ENCODE measurements around the gene PHAF1. TPM values are rescaled to one million over a fixed set of nuclear protein-coding genes. Genes with fewer than 3 reads are reported as not detected.

PHAF1 gene
- total RNA-seq, 1 experiment from 2014 or later = 19.2 TPM

DNA sequence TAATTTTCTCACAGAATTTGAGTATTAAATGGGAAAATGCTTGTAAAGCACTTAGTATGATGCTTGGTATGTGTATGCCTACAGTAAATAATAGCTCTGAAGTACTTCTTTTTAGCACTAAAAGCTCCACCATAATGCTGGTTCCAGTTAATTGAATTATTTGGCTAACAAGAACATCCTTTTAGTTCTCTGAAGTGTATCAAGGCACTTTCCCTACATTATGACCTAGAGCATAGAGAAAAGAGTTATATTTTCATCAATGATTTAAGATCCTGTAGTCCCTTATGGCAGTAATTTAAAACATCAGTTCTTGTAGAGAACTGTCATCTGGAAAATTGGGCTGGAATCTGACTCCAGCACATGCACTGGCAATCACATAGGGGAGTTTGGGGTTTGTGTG is 21.9 kb upstream of the PHAF1 start:
- Histone ChIP-seq H3K27me3 (ENCODE audit: insufficient read depth, low read length) (no peaks in the 10 kb centered on the region), H2AFZ (ENCODE audit: low read depth, low read length, poor library complexity, severe bottlenecking) (no peak overlapping the region), H3K79me2 (ENCODE audit: insufficient read depth, low read length) (peaks cover 54% of the 10 kb centered on the region), H4K20me1 (ENCODE audit: insufficient read depth) (peaks cover 4% of the 10 kb centered on the region; the same call in 1 of the 2 replicates), H3K9ac (ENCODE audit: low read length) (no peak overlapping the region), H3K4me2 (ENCODE audit: low read length) (no peak overlapping the region), H3K9me3 (ENCODE audit: control insufficient read depth in 1 of 2, insufficient read depth in 1 of 2, low read depth in 1 of 2, low read length in 2 of 2) (no peaks in the 10 kb centered on the region), H3K27ac (ENCODE audit: low read depth, low read length) (no peak overlapping the region), H3K4me1 (ENCODE audit: control insufficient read depth in 1 of 2, insufficient read depth in 2 of 2, low read length in 2 of 2) (no peaks in the 10 kb centered on the region), H3K4me3 (replicated peaks in 1 of 2; ENCODE audit: low read depth in 1 of 2, low read length in 2 of 2) (no peak overlapping the region), H3K36me3 (ENCODE audit: control insufficient read depth in 1 of 2, insufficient read depth in 2 of 2, low read length in 2 of 2) (peaks cover 4 to 5% of the 10 kb centered on the region in 2 experiments; a peak in 2 of 4 replicates), H3K9me2 (ENCODE audit: insufficient read depth) (no peaks in the 10 kb centered on the region)
- no peak for DNase-seq (ENCODE audit: low read depth, low spot score)
- CTCF ChIA-PET = interaction anchor here (1.3 to 1.5 kb wide), 2 partner anchors 12 to 16 kb away, joined by 3 to 4 read pairs; no protein-coding TSS in a partner anchor
- RAD21 ChIA-PET (ENCODE audit: low non-redundant PET in 1 of 2, low total read pairs in 2 of 2, uncharacterized antibody in 2 of 2, unreplicated experiment in 2 of 2) = no interaction called here
- POLR2A ChIA-PET = no interaction called here
- BruUV-seq (replicated peaks) = no TSS peak
- intact Hi-C loops (cut with micrococcal nuclease) = no loop called here
- no peak for ATAC-seq
- TF ChIP-seq, protein P1, sequence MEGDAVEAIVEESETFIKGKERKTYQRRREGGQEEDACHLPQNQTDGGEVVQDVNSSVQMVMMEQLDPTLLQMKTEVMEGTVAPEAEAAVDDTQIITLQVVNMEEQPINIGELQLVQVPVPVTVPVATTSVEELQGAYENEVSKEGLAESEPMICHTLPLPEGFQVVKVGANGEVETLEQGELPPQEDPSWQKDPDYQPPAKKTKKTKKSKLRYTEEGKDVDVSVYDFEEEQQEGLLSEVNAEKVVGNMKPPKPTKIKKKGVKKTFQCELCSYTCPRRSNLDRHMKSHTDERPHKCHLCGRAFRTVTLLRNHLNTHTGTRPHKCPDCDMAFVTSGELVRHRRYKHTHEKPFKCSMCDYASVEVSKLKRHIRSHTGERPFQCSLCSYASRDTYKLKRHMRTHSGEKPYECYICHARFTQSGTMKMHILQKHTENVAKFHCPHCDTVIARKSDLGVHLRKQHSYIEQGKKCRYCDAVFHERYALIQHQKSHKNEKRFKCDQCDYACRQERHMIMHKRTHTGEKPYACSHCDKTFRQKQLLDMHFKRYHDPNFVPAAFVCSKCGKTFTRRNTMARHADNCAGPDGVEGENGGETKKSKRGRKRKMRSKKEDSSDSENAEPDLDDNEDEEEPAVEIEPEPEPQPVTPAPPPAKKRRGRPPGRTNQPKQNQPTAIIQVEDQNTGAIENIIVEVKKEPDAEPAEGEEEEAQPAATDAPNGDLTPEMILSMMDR (IDR thresholded peaks at IDR 0.05 in 2 of 3, conservative IDR thresholded peaks at IDR 0.05 in 1 of 3; ENCODE audit: borderline replicate concordance in 1 of 3, insufficient read depth in 1 of 3, low read depth in 2 of 3, low read length in 2 of 3) = no peak
- no peak for TF ChIP-seq YY1 (IDR thresholded peaks at IDR 0.05; ENCODE audit: extremely low read depth, insufficient replicate concordance, low read depth, low read length)
- TF ChIP-seq FOSL1 (IDR thresholded peaks at IDR 0.05; ENCODE audit: low read depth) = no peak

DNA sequence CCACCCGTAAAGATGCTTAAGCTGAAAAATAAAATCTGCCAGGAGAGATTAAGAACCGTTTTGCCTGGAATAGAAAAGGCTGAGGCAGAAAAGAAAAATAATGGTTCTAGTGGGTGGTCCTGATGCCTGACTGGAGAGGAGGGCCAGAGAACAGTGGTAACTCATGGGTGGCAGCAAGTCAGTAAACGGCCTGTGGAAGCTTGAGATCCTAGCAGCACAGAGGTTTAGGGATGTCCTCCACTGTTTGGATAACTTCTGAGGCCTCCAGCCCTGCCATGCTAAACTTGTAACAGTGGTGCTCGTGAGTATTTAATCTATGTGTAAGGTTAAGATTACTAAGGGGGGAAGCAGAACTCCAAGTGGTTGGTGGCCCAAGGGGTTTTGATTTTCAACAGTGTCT is 21.2 kb upstream of the PHAF1 start:
- BruUV-seq (replicated peaks) = no TSS peak
- Histone ChIP-seq H3K9me3 (ENCODE audit: control insufficient read depth in 1 of 2, insufficient read depth in 1 of 2, low read depth in 1 of 2, low read length in 2 of 2) (no peaks in the 10 kb centered on the region), H3K79me2 (ENCODE audit: insufficient read depth, low read length) (peaks cover 56% of the 10 kb centered on the region), H3K4me2 (ENCODE audit: low read length) (no peak overlapping the region), H3K9me2 (ENCODE audit: insufficient read depth) (no peaks in the 10 kb centered on the region), H3K27me3 (ENCODE audit: insufficient read depth, low read length) (no peaks in the 10 kb centered on the region), H3K27ac (ENCODE audit: low read depth, low read length) (no peak overlapping the region), H3K9ac (ENCODE audit: low read length) (no peak overlapping the region), H2AFZ (ENCODE audit: low read depth, low read length, poor library complexity, severe bottlenecking) (no peak overlapping the region), H3K36me3 (ENCODE audit: control insufficient read depth in 1 of 2, insufficient read depth in 2 of 2, low read length in 2 of 2) (peaks cover 4 to 5% of the 10 kb centered on the region in 2 experiments; a peak in 2 of 4 replicates), H3K4me3 (replicated peaks in 1 of 2; ENCODE audit: low read depth in 1 of 2, low read length in 2 of 2) (no peak overlapping the region), H3K4me1 (ENCODE audit: control insufficient read depth in 1 of 2, insufficient read depth in 2 of 2, low read length in 2 of 2) (no peaks in the 10 kb centered on the region), H4K20me1 (ENCODE audit: insufficient read depth) (peaks cover 4% of the 10 kb centered on the region; the same call in 1 of the 2 replicates)
- POLR2A ChIA-PET = no interaction called here
- DNase-seq (ENCODE audit: low read depth, low spot score) (no peak), ATAC-seq (no peak)
- RAD21 ChIA-PET (ENCODE audit: low non-redundant PET in 1 of 2, low total read pairs in 2 of 2, uncharacterized antibody in 2 of 2, unreplicated experiment in 2 of 2) = interaction anchor here in 1 of 2 experiments (0.6 kb wide), 1 partner anchor 68 kb away, joined by 4 read pairs; no protein-coding TSS in a partner anchor
- intact Hi-C loops (cut with micrococcal nuclease) = no loop called here
- CTCF ChIA-PET = no interaction called here
- TF ChIP-seq, protein P2, sequence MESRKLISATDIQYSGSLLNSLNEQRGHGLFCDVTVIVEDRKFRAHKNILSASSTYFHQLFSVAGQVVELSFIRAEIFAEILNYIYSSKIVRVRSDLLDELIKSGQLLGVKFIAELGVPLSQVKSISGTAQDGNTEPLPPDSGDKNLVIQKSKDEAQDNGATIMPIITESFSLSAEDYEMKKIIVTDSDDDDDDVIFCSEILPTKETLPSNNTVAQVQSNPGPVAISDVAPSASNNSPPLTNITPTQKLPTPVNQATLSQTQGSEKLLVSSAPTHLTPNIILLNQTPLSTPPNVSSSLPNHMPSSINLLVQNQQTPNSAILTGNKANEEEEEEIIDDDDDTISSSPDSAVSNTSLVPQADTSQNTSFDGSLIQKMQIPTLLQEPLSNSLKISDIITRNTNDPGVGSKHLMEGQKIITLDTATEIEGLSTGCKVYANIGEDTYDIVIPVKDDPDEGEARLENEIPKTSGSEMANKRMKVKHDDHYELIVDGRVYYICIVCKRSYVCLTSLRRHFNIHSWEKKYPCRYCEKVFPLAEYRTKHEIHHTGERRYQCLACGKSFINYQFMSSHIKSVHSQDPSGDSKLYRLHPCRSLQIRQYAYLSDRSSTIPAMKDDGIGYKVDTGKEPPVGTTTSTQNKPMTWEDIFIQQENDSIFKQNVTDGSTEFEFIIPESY (IDR thresholded peaks at IDR 0.05; ENCODE audit: extremely low read depth, insufficient replicate concordance, low read length) = no peak
- TF ChIP-seq, protein P1 (IDR thresholded peaks at IDR 0.05 in 2 of 3, conservative IDR thresholded peaks at IDR 0.05 in 1 of 3; ENCODE audit: borderline replicate concordance in 1 of 3, insufficient read depth in 1 of 3, low read depth in 2 of 3, low read length in 2 of 3) = no peak
- TF ChIP-seq, protein P3, sequence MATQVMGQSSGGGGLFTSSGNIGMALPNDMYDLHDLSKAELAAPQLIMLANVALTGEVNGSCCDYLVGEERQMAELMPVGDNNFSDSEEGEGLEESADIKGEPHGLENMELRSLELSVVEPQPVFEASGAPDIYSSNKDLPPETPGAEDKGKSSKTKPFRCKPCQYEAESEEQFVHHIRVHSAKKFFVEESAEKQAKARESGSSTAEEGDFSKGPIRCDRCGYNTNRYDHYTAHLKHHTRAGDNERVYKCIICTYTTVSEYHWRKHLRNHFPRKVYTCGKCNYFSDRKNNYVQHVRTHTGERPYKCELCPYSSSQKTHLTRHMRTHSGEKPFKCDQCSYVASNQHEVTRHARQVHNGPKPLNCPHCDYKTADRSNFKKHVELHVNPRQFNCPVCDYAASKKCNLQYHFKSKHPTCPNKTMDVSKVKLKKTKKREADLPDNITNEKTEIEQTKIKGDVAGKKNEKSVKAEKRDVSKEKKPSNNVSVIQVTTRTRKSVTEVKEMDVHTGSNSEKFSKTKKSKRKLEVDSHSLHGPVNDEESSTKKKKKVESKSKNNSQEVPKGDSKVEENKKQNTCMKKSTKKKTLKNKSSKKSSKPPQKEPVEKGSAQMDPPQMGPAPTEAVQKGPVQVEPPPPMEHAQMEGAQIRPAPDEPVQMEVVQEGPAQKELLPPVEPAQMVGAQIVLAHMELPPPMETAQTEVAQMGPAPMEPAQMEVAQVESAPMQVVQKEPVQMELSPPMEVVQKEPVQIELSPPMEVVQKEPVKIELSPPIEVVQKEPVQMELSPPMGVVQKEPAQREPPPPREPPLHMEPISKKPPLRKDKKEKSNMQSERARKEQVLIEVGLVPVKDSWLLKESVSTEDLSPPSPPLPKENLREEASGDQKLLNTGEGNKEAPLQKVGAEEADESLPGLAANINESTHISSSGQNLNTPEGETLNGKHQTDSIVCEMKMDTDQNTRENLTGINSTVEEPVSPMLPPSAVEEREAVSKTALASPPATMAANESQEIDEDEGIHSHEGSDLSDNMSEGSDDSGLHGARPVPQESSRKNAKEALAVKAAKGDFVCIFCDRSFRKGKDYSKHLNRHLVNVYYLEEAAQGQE (IDR thresholded peaks at IDR 0.05; ENCODE audit: low read depth) = no peak
- TF ChIP-seq ELF1 (IDR thresholded peaks at IDR 0.05; ENCODE audit: borderline replicate concordance, low read depth) = no peak
- TF ChIP-seq EZH2 (IDR thresholded peaks at IDR 0.05) = no peak
